HEK293T (cell line): Measurements from ENCODE around the gene PRRC2B.
"Not testable (repeated sequence)": the region's sequence is repeated elsewhere in the genome, so short reads cannot be mapped to it uniquely, and the experiment has no call there.

Experiments used
- BHLHE40 ChIP-seq: fragments of 450-650 bp; IDR thresholded peaks from 2 replicates; pipeline ENCODE4 v1.6.1; 2016; ENCODE audit warnings: mild to moderate bottlenecking, moderate library complexity, borderline replicate concordance
- FOXA1 ChIP-seq: fragments of 450-650 bp; IDR thresholded peaks from 2 replicates; pipeline ENCODE4 v1.6.1; 2016; ENCODE audit warnings: mild to moderate bottlenecking
- FOXM1 ChIP-seq: fragments of 450-650 bp; IDR thresholded peaks from 2 replicates; pipeline ENCODE4 v1.6.1; 2017; ENCODE audit warnings: mild to moderate bottlenecking, borderline replicate concordance
- SUZ12 ChIP-seq: fragments of 450-650 bp; IDR thresholded peaks from 2 replicates; pipeline ENCODE4 v1.6.1; 2016; ENCODE audit warnings: mild to moderate bottlenecking
- TARDBP ChIP-seq: fragments of 450-650 bp; IDR thresholded peaks from 2 replicates; pipeline ENCODE4 v1.6.1; 2016

DNA sequence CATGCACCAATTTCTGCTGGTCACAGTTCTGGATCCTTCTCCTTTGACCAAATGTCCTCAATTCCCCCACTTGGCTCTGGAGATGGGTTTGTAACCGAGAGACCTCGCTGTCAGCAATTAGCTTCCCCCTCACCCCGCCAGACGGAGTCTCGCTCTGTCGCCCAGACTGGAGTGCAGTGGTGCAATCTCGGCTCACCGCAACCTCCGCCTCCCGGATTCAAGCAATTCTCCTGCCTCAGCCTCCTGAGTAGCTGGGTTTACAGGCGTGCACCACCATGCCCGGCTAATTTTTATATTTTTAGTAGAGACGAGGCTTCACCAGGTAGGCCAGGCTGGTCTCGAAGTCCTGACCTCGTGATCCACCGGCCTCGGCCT, 21.3 kb upstream of the PRRC2B start:
- TF ChIP-seq FOXM1, TARDBP, FOXA1, SUZ12, BHLHE40: not testable (repeated sequence)
